ENCODE data around the gene FIP1L1. TPM values are rescaled to one million over a fixed set of nuclear protein-coding genes. Genes with fewer than 3 reads are reported as not detected.

The FIP1L1 gene
- total and polyA plus RNA-seq, 2 of the 4 experiments (the other 2 are of a cell fraction) = 31.1 to 37.5 TPM

GRCh38 chr4:53441564-53441963, 64.1 kb downstream of the FIP1L1 start:
- dilution Hi-C loops (cut with HindIII; ENCODE audit: low sequenced_read_pairs, unreplicated experiment) (no loop called here), intact Hi-C loops (cut with micrococcal nuclease) (no loop called here), in situ Hi-C loops (cut with MboI; ENCODE audit: low sequenced_read_pairs) (no loop called here)
- Histone ChIP-seq H3K9me1 (ENCODE audit: insufficient read depth, low read length) (peaks cover 2% of the 10 kb centered on the region; the same call in 1 of the 2 replicates), H3K27me3 (ENCODE audit: control insufficient read depth, insufficient read depth, low read length) (no peaks in the 10 kb centered on the region), H2BK120ac (ENCODE audit: low read depth, low read length) (no peak overlapping the region), H4K20me1 (ENCODE audit: insufficient read depth, low read length) (no peaks in the 10 kb centered on the region), H2BK20ac (ENCODE audit: low read depth, low read length) (no peak overlapping the region), H3K9ac (ENCODE audit: low read depth, low read length) (no peak overlapping the region), H3K4me1 (ENCODE audit: control insufficient read depth, insufficient read depth, low read length) (no peaks in the 10 kb centered on the region), H3K4me3 (ENCODE audit: insufficient read depth, low read depth, low read length) (no peak overlapping the region), H2BK5ac (ENCODE audit: low read depth, low read length, poor library complexity, severe bottlenecking) (no peak overlapping the region), H3K4me2 (ENCODE audit: low read depth, low read length) (no peak overlapping the region), H3K36me3 (ENCODE audit: control insufficient read depth, insufficient read depth, low read length) (peaks cover 9% of the 10 kb centered on the region), H2BK15ac (ENCODE audit: low read depth, low read length) (no peak overlapping the region), H3K4ac (ENCODE audit: low read depth, low read length) (no peak overlapping the region), H3K9me3 (ENCODE audit: control insufficient read depth, insufficient read depth, low read length) (no peaks in the 10 kb centered on the region), H3K18ac (ENCODE audit: low read depth, low read length) (no peak overlapping the region), H2AFZ (replicated peaks; ENCODE audit: low read length, poor library complexity) (no peak overlapping the region), H2AK5ac (ENCODE audit: low read depth, low read length) (no peak overlapping the region), H4K8ac (ENCODE audit: low read depth in 2 of 2, low read length in 2 of 2) (no peak overlapping the region), H2AK9ac (replicated peaks; ENCODE audit: low read depth, low read length, poor library complexity) (no peak overlapping the region), H3K23ac (ENCODE audit: low read depth, low read length) (no peak overlapping the region), H4K5ac (ENCODE audit: low read depth, low read length) (no peak overlapping the region), H3K79me1 (ENCODE audit: low read depth in 1 of 2, low read length in 2 of 2) (peaks cover 6 to 16% of the 10 kb centered on the region in 2 experiments; a peak in 3 of 4 replicates), H3K27ac (ENCODE audit: insufficient read depth, low read length) (no peak overlapping the region), H4K91ac (ENCODE audit: insufficient read depth, low read depth, low read length) (no peak overlapping the region), H3K56ac (ENCODE audit: extremely low read depth, insufficient read depth, low read length) (no peak overlapping the region), H3K14ac (replicated peaks; ENCODE audit: low read depth, low read length) (no peak overlapping the region)
- POLR2A ChIA-PET (ENCODE audit: unreplicated experiment) = no interaction called here
- ATAC-seq (ENCODE audit: low read depth) (no peak), DNase-seq (no peak)
- TF ChIP-seq USF2 (IDR thresholded peaks at IDR 0.05; ENCODE audit: low read depth, low read length) (no peak), RFX5 (IDR thresholded peaks at IDR 0.05; ENCODE audit: low read depth, low read length) (no peak), RAD21 (IDR thresholded peaks at IDR 0.05; ENCODE audit: low read length) (no peak), NFE2L2 (IDR thresholded peaks at IDR 0.05; ENCODE audit: low read depth, low read length) (no peak), BHLHE40 (IDR thresholded peaks at IDR 0.05; ENCODE audit: low read depth, low read length) (no peak), SMC3 (IDR thresholded peaks at IDR 0.05; ENCODE audit: low read depth, low read length) (no peak), CHD1 (IDR thresholded peaks at IDR 0.05; ENCODE audit: low read depth, low read length) (no peak), RCOR1 (IDR thresholded peaks at IDR 0.05; ENCODE audit: insufficient replicate concordance, low read length) (no peak), MAZ (IDR thresholded peaks at IDR 0.05; ENCODE audit: borderline replicate concordance, low read depth, low read length) (no peak), POLR2A (IDR thresholded peaks at IDR 0.05; ENCODE audit: low read depth, low read length) (no peak), MXI1 (IDR thresholded peaks at IDR 0.05; ENCODE audit: borderline replicate concordance, low read depth, low read length) (no peak)
- CTCF ChIA-PET = no interaction called here
- WGBS, 2 experiments (ENCODE audit: extremely low coverage in 2 of 2, insufficient read length in 1 of 2) = 100% methylated on average over 1 of the region's 1 CpG; no CpG with 5 or more reads in 1 of the 2 experiments
- no TSS peak for BruUV-seq (replicated peaks)
